GM18873 (cell line): ENCODE measurements around the gene FAM107A.
"Not testable (repeated sequence)": the region's sequence is repeated elsewhere in the genome, so short reads cannot be mapped to it uniquely, and the experiment has no call there.

Experiments
- ATAC-seq: cut with Tn5 transposase; IDR thresholded peaks from one replicate; pipeline ENCODE4 v1.9.1; 2021; ENCODE audit warnings: mild to moderate bottlenecking, moderate library complexity, moderate number of reproducible peaks; ENCODE audit not compliant: unreplicated experiment, low FRiP score

Gene FAM107A

GRCh38 chr3:58540176-58540858 is 36.9 kb downstream of the FAM107A start:
- ATAC-seq: no peak

- ATAC-seq: no peak
Measured at GRCh38 chr3:58539626-58540025, 37.6 kb downstream of the FAM107A start.

GRCh38 chr3:58537412-58538301 is 39.5 kb downstream of the FAM107A start:
- ATAC-seq: no peak

- no peak for ATAC-seq
Measured at GRCh38 chr3:58536501-58537411, 40.4 kb downstream of the FAM107A start, which contains the start of gene ACOX2. Gene ACOX2, minus strand, starts transcription at chr3:58537190. Its CDS starts 2,084 bp downstream, at chr3:58535106.

- no peak for ATAC-seq
Measured at GRCh38 chr3:58535531-58536500, 41.4 kb downstream of the FAM107A start.

GRCh38 chr3:58534592-58535494 is 42.3 kb downstream of the FAM107A start:
- no peak for ATAC-seq

- ATAC-seq: peak; percentile 68
Measured at GRCh38 chr3:58532794-58533220, 44.4 kb downstream of the FAM107A start.

- no peak for ATAC-seq
Measured at GRCh38 chr3:58531956-58532355, 45.2 kb downstream of the FAM107A start.

- ATAC-seq: no peak
Measured at GRCh38 chr3:58531555-58531954, 45.6 kb downstream of the FAM107A start.

GRCh38 chr3:58530354-58530865 is 46.8 kb downstream of the FAM107A start:
- ATAC-seq: no peak

- ATAC-seq: no peak
Measured at GRCh38 chr3:58529516-58530353, 47.5 kb downstream of the FAM107A start.

- no peak for ATAC-seq
Measured at GRCh38 chr3:58528629-58529028, 48.6 kb downstream of the FAM107A start.

- not testable (repeated sequence) for ATAC-seq
Measured at GRCh38 chr3:58527440-58527839, 49.8 kb downstream of the FAM107A start.

GRCh38 chr3:58526515-58526957 is 50.7 kb downstream of the FAM107A start:
- no peak for ATAC-seq

- no peak for ATAC-seq
Measured at GRCh38 chr3:58524326-58524888, 52.8 kb downstream of the FAM107A start.

- ATAC-seq: no peak
Measured at GRCh38 chr3:58522759-58523425, 54.3 kb downstream of the FAM107A start.
